Myocyte (in vitro differentiated cells): Measurements from ENCODE around the gene CCL11. TPM values are rescaled to one million over a fixed set of nuclear protein-coding genes. Genes with fewer than 3 reads are reported as not detected.

ENCODE experiments used
- DNase-seq: peaks from one replicate; pipeline ENCODE4 v3.0.0-alpha.2; 2012; ENCODE audit warnings: low read depth
- polyA plus RNA-seq: library from polyadenylated mRNA; unstranded; fragments of >200 nt; gene quantifications from one replicate; pipeline ENCODE4 v1.2.1, GENCODE V29; 2012; ENCODE audit warnings: missing spikeins
- total RNA-seq: library from RNA; depleted of rRNA; stranded (reverse); fragments of >200 nt; gene quantifications from 2 replicates; pipeline ENCODE4 v1.2.3, GENCODE V29; 2014

CCL11 gene
- total RNA-seq = not detected in 2 replicates
- polyA plus RNA-seq = not detected

DNA sequence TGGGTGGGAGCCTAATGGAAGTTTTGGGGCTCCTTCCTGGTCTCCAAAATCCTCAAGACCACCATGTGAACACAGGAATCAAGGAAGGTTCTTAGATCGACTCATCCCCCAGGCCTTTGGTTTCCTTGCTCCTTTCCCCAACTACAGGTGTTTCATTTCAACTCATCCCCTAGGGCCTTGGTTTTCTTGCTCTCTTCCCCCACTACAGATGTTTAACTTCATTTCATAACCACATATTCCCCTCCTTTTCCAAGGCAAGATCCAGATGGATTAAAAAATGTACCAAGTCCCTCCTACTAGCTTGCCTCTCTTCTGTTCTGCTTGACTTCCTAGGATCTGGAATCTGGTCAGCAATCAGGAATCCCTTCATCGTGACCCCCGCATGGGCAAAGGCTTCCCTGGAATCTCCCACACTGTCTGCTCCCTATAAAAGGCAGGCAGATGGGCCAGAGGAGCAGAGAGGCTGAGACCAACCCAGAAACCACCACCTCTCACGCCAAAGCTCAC is at the start of gene CCL11:
TSS of gene CCL11 (plus strand) at position 457 of the 507 bp plus-strand sequence. CDS start 67 bp downstream, outside the sequence.
- DNase-seq = no peak

DNA sequence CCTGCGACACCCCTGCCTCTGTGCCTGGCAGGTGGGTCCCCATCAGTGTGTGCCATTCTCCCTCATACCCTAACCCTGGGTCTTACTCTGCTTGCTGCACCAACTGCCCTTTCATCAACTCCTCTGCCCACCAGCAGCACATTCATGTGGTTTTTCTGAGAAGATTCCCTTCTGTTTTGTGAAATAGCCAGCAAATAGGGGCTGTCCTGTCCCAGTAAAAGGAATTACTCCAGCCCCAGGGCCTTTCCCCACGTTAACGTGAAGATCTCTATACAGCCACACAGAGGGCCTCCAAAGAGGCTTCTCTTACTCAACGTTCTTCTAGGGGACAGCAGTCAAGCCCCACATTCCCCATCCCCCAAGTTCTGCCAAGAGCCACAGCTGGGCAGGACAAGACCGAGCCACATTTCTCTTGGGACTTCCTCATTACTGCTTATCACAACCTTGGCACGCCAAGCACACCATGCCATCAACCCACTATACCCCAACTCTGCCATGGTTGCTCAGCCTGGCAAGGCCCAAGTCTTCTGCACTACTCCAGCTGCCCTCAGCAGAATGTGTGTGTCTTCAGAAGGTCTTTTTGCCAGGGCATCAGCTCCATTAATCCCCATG is 49.2 kb upstream of the CCL11 start:
- no peak for DNase-seq

DNA sequence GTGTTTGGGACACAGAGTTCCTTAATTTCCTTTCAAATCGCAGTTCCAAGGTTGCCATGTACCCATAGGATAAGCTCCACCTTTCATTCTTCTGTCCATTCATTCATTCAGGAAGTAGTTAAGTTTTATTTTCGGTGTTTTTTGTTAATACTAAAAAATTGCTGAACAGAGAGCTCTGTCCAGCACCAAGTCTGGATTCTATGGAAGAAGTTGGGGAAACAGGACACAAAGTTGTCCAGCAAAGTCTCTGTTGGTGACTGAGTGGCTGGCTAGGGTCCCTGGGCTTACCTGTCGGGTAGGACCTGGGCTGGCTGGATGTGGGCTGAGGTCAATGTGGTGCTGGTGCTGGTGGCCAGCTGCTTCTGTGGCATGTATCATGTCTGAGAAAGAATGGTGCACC is 48.1 kb upstream of the CCL11 start:
- no peak for DNase-seq

DNA sequence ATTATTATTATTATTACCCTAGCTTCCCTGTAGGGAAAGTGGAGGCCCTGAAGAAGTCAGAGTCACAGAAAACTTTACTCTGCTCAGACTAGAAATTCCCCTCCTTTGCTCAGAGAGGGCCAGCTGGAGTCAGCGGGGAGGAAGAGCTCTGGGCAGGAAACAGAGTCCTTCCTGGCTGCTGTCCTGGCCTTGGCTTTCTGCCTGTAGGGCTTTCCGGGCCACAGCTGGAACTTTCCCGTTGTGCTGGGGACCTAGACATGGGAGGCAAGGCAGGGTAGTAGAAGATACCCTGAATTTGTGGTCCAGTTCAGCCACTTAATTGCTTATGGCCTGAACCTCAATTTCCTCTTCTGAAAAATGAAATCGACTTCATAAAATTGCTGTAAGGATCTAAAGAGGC is 44.5 kb upstream of the CCL11 start:
- no peak for DNase-seq

DNA sequence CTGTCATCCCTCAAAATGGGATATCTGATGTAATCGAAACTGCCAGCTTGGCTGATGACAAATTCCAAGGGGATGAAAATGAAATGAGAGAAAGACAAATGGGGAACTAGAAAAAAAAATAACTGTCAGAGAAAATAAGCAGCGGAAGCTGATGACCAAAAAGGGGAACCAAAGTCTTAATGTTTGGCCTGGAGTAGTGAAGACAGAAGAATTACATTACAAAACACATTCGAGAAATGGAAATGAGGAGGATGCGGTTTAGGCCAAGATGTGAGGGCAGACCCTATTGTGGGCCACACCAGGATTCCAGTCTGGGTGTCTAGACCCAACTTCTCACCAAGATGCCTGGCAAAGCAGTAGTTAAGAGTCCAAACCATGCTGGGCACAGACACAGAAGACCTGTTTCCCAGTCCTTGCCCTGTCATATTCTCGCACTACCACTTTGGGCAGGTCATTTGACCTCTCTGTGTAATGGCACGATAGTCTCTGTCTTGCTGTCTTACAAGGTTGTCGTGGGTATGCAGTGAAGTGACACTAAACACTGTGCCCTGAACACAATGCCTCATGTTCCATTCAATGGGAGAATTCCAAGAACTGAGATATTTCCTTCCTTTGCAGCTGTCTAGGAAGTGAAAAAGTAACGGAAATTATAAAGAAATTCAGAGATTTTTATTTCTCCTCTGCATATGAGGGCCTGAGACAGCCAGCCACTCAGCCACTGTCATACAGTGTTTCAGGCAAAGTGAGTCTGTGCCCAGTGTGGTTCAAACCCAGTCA is 42.8 kb upstream of the CCL11 start:
- no peak for DNase-seq

DNA sequence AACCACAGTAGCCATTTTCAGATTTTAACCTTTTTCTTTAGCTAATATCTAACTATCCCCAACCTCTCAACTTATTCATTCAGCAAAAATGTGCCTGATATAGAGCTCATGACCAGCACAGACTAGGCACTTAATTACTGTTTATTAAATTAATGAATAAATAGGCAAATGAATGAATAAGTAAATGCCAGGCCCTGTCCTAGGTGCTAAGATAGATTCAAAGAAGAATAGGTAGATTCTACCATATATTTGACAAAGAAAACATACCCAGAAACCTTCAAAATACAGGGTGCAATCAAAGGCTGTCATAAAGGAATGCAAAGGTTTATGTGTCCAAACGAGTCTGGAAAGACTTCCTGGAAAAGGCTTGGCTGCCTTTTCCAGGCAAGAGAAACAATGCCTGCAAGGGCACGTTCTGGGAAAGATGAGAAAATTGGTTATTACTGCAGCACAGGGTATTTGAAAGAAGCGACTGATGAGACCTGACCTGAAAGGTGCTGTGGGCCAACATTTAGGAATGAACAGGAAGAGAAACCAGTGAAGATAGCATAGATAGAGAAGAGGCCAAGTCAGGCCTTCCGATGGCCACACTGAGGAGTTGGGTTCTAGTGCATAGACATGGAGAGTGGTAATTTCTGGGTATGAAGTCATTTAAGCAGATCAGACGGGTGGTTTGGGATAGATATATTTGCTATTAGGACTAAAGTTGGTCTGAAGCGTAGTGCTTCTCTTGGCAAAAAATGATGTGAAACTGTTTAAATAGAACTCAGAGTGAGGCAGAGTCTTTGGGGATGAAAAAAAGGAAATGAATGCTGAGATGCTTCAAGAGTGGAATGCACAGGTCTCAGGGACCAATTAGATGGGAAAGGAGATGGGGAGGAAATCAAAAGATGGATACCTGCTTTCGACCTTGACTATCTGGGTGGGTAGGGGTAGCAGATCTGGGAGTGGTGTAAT is 41.9 kb upstream of the CCL11 start:
- no peak for DNase-seq

DNA sequence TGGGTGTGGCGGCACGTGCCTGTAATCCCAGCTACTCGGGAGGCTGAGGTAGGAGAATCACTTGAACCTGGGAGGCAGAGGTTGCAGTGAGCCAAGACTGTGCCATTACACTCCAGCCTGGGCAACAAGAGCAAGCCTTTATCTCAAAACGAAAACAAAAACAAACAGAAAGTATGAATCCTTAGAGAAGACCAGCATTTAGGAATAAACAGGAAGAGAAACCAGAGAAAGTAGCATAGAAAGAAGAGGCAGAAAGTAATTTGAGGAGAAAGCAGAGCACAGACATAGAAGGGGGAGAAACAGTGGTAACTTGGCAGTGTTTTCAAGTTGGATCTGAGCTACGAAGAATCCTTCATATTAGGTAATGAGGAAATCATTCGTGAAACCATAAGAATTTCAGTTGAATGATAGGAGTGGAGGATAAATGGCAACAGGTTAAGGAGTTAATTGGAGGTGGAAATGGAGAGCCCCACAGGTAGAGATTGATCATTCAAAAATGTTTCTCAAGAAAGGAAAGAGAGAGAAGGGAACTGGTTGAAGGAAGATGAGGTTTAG is 40.1 kb upstream of the CCL11 start:
- no peak for DNase-seq

DNA sequence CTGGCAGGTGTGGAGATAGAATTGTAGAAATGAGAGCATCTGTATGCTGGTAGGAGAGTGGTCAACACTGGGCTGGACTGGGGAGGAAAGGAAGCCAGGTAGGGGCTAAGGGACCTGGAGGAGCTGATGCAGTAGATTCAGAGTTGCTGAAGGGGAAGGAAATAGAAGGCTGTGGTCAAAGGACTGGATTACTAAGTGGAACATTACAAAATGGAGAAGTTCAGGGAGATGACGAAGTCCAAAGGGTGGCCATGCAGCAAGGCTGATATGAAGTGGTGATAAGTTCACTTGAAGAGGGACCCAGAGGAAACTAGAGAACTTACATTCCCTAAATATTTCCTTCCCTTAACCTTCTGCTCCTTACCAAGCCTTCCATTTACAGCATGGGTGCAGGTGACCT is 39.1 kb upstream of the CCL11 start:
- DNase-seq = no peak

DNA sequence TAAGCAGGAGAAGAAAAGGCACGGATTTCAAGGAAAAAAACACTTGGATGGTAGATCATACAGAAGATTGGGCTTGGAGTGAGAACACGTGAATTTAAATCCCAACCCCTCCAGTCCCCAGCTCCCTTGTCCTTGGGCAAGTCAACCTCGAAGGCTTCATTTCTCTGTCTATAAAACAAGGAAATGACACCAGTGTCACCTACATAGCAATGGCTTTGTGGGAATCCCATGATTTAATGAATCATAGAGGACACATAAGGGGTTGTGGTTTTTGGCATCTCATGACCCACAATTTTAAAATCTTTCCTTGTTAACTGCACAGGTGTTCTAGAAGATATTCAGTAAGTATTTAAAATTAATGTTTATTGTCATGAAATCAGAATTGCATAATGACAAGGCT is 38.7 kb upstream of the CCL11 start:
- DNase-seq = no peak

DNA sequence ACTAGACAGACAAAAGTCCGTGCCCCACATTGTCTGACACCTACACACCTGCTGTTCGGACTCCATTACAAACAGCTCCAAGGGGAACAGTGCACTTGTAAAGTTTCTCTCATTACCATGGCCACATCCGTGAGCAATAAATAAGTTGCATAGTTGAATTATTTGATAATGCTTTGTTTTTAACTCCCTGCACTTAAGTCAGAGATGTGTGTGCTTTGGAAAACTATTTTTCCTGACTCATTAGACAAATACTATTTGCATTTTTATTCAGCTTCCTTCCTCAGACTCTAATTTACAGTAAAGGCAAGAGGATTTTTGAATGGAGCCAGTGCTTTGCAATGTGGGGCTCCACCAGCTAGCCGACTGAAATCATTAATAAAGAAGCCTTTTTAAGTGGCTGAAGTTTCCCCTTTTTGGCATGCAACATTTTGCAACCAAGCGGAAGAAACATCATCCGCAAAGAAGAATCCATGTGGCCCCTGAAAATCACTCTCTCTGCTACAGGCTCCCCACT is 37.0 kb upstream of the CCL11 start:
- no peak for DNase-seq

DNA sequence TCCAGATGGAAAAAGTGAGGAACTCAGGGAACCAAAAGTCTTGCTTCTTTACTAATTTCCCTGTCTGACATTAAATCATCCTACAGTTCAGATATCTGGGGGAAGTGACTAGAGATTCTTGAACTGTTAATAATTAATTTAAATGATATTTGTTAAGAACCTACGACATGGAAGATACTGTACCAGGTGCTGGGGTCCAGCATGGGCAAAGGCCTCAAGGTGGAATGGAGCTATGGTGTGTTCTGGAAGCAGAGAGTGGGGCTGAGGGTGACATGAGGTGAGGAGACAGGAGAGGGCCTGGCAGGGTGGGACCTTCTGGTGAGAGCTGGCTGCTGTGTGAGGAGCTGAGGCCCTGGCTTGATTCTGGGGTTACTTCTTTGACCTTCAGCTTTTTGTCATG is 36.5 kb upstream of the CCL11 start:
- DNase-seq = no peak

DNA sequence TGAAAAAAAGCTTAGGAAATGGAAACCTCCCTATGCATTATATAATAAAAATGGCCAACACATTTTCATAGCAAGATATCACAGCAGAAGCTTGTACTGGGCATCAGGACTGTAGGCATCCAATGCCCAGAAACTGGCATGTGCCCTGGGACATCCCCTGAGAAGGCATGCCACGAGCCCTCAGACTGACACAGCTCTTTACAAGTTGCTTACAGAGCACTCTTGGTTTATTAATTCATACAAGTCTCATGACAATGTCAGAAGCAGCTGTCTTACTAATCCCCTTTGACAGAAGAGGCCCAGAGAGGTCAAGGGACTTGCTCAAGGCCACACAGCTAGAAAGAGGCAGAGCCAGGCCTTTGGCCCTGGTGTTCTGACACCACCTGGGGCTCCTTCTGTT is 36.1 kb upstream of the CCL11 start:
- peak; percentile 8 for DNase-seq

DNA sequence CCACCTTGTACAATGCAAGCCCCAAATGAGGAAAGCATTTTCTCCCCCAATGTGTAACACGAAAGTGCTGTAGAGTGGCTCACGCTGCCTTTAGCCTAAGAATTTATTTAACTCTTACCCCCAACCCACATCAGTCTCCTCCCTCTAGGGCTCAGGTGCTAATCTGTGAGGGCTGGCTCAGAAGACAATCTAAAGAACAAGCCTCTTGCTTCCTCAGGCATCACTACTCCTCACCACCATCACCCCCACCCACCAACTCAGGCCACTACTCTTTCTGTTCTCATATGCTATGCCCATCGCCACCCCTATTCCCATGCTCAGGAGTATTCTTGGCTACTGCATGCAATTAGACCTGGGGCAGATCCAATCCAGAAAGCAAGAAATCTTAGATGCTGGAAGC is 34.4 kb upstream of the CCL11 start:
- DNase-seq = no peak

DNA sequence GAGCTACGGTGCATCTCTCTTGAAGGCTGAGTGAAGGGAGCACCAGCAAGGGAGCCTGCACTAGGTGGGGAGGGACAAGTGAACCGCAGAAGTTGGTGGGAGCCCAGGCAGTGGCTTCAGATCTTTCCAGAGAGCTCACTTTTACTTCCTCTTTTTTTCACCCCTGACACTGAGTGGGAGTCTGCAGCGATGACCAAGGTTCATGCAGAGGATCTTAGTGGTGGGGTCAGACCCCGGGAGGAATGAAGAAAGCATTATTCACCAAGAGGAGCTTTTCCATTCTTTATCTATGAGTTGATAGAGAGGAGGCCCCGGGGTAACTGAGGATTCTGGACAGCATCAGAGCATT is 33.5 kb upstream of the CCL11 start:
- DNase-seq = no peak

DNA sequence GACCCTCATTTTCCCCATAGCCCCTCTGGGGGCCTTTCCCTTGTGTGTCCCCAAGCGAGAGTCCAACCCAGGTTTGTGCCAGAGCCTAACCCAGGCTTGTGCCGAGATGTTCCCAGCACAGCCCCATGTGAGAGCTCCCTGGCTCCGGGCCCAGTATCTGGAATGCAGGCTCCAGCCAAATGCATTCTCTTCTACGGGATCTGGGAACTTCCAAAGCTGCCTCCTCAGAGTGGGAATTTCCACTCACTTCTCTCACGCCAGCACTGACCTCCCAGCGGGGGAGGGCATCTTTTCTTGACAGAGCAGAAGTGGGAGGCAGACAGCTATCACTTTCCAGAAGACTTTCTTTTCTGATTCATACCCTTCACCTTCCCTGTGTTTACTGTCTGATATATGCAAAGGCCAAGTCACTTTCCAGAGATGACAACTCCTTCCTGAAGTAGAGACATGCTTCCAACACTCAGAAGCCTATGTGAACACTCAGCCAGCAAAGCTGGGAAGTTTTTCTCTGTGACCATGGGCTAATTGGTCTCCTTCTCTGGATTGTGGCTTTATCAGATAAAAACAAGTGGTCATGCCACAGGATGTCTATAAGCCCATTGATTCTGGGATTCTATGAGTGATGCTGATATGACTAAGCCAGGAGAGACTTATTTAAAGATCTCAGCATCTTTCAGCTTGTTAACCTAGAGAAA is 33.0 kb upstream of the CCL11 start:
- peak; percentile 51 for DNase-seq

DNA sequence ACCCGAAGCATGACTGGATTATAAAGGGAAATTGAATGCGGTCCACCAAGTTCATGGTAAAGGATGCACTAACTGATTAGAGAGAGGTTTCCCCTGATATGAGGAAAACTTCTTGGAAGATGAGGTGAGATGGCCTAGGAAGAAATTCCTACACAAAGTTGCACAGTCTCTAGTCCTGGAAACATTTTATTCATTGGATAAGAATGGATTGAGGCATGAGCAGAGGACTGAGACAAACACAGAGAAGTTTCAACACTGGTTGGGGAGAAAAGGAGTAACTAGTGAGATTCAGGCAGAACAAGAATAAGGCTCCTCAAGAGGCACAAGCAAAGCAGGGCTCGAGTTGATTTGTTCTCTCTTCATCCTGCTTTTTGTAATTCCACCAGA is 32.4 kb upstream of the CCL11 start:
- DNase-seq = no peak

DNA sequence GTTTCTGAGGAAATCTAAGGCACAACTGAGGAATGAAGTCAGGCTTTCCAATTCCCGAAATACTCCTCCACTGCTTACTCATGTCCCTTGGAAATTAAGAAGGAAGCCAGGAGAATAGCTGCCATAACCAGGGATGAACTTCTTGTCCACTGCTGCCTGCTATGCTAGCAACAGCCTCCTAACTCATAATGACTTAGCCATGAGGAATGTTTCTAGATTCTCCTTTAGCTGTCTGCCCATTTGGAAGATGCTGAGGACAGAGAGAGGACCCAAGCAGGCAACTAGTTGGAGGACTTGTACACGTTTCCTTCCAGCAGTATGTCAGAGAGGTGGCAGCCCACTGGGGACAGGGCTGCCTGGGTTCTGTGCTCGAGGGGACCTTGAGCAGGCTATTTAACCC is 31.4 kb upstream of the CCL11 start:
- DNase-seq = no peak

DNA sequence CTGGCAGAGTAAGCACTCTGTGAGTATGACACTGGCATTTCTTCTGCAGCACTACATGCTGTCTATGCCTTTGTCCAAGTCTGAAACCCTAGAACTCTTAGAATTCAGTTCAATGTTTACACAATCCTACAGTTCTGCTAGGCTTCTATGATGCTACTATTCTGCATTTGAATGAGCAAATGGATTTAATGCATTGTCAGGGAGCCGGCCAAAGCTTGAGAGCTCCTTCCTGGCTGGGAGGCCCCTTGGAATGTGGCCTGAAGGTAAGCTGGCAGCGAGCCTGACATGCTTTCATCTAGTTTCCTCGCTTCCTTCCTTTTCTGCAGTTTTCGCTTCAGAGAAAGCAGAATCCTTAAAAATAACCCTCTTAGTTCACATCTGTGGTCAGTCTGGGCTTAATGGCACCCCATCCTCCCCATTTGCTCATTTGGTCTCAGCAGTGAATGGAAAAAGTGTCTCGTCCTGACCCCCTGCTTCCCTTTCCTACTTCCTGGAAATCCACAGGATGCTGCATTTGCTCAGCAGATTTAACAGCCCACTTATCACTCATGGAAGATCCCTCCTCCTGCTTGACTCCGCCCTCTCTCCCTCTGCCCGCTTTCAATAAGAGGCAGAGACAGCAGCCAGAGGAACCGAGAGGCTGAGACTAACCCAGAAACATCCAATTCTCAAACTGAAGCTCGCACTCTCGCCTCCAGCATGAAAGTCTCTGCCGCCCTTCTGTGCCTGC is 30.7 kb upstream of the CCL11 start, which contains the start of gene CCL2:
TSS of gene CCL2 (plus strand) at position 635 of the 730 bp plus-strand sequence. CDS start at position 700, 65 bp downstream.
- no peak for DNase-seq

DNA sequence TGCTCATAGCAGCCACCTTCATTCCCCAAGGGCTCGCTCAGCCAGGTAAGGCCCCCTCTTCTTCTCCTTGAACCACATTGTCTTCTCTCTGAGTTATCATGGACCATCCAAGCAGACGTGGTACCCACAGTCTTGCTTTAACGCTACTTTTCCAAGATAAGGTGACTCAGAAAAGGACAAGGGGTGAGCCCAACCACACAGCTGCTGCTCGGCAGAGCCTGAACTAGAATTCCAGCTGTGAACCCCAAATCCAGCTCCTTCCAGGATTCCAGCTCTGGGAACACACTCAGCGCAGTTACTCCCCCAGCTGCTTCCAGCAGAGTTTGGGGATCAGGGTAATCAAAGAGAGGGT is 30.2 kb upstream of the CCL11 start:
- no peak for DNase-seq

DNA sequence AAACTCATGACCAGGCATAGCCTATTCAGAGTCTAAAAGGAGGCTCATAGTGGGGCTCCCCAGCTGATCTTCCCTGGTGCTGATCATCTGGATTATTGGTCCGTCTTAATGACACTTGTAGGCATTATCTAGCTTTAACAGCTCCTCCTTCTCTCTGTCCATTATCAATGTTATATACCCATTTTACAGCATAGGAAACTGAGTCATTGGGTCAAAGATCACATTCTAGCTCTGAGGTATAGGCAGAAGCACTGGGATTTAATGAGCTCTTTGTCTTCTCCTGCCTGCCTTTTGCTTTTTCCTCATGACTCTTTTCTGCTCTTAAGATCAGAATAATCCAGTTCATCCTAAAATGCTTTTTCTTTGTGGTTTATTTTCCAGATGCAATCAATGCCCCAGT is 29.7 kb upstream of the CCL11 start:
- DNase-seq = no peak
